Upper lobe of left lung (tissue), 4 donors: Measurements from ENCODE around the gene CIAO2B.

Source experiments
- CTCF ChIP-seq, 6 experiments: fragments of 450-650 bp in 4 of 6; fragments of 200-600 bp in 2 of 6; sonication (generic) in 2 of 6; IDR thresholded peaks; one replicate each; pipeline ENCODE4 v1.5.1; 2016 to 2019; ENCODE audit warnings: antibody characterized with exemption in 6 of 6
- POLR2A ChIP-seq, 4 donors: fragments of 450-650 bp; IDR thresholded peaks; one replicate each; pipeline ENCODE4 v1.5.1; 2016 to 2017; ENCODE audit warnings: antibody characterized with exemption in 4 of 4, mild to moderate bottlenecking in 2 of 4

GRCh38 chr16:66961065-66961744, 27.0 kb upstream of the CIAO2B start, which contains the start of gene CES3:
- TF ChIP-seq CTCF (IDR thresholded peaks at IDR 0.05), result peak; percentile 45 to 65 (median 57)
- TF ChIP-seq POLR2A (IDR thresholded peaks at IDR 0.05), result no peak
